HL-60 (cell line): ENCODE results near the gene PPIC.

Experiments used
- DNase-seq, 2 experiments: peaks; one replicate each; pipeline ENCODE4 v3.0.0-alpha.2; 2010 to 2020; ENCODE audit warnings: low read depth in 1 of 2, low spot score in 1 of 2
- H3K27ac ChIP-seq: fragments of 250-450 bp; sonication (Bioruptor Pico); replicated peaks from 2 replicates; pipeline ENCODE4 v1.5.1; 2020; ENCODE audit warnings: mild to moderate bottlenecking, moderate library complexity
- H3K27me3 ChIP-seq: fragments of 250-450 bp; sonication (Bioruptor Pico); 2 replicates; pipeline ENCODE4 v1.5.1; 2021; ENCODE audit warnings: mild to moderate bottlenecking, moderate library complexity; ENCODE audit not compliant: insufficient read depth, poor library complexity, severe bottlenecking
- H3K4me3 ChIP-seq: replicated peaks from 2 replicates; pipeline ENCODE4 v1.5.1; 2011; ENCODE audit warnings: mild to moderate bottlenecking, control low read depth, low read length; ENCODE audit not compliant: insufficient read depth
- CTCF ChIP-seq: IDR thresholded peaks from one replicate; pipeline ENCODE4 v1.5.1; 2011; ENCODE audit warnings: low read length, control low read depth, inconsistent platforms; ENCODE audit not compliant: insufficient read depth
- GABPA ChIP-seq: IDR thresholded peaks from 2 replicates; pipeline ENCODE4 v1.6.1; 2012; ENCODE audit warnings: low read depth
- POLR2AphosphoS5 ChIP-seq: IDR thresholded peaks from 2 replicates; pipeline ENCODE4 v1.6.1; 2012; ENCODE audit warnings: low read depth
- REST ChIP-seq: IDR thresholded peaks from 2 replicates; pipeline ENCODE4 v1.6.1; 2012; ENCODE audit warnings: low read depth; ENCODE audit not compliant: insufficient replicate concordance
- SPI1 ChIP-seq: IDR thresholded peaks from 2 replicates; pipeline ENCODE4 v1.6.1; 2012; ENCODE audit warnings: low read depth, mild to moderate bottlenecking, borderline replicate concordance

The PPIC gene

GRCh38 chr5:122985006-122985700 is 51.4 kb downstream of the PPIC start:
- Histone ChIP-seq H3K4me3 (no peak overlapping the region), H3K27ac (no peak overlapping the region), H3K27me3 (no peaks in the 10 kb centered on the region)
- no peak for DNase-seq
- TF ChIP-seq REST (no peak), GABPA (no peak), CTCF (no peak), POLR2AphosphoS5 (no peak), SPI1 (no peak)

- no peaks in the 10 kb centered on the region for H3K27me3 ChIP-seq
- no peak overlapping the region for H3K27ac ChIP-seq
- no peak for DNase-seq
- no peak overlapping the region for H3K4me3 ChIP-seq
- no peak for TF ChIP-seq SPI1
- TF ChIP-seq REST = no peak
- no peak for TF ChIP-seq CTCF
- TF ChIP-seq GABPA = no peak
- no peak for TF ChIP-seq POLR2AphosphoS5
Measured at GRCh38 chr5:122984425-122984824, 52.1 kb downstream of the PPIC start.

GRCh38 chr5:122982376-122982775 is 54.1 kb downstream of the PPIC start:
- Histone ChIP-seq H3K4me3 (no peak overlapping the region), H3K27ac (no peak overlapping the region), H3K27me3 (no peaks in the 10 kb centered on the region)
- DNase-seq = no peak
- TF ChIP-seq POLR2AphosphoS5 = no peak
- TF ChIP-seq SPI1 = no peak
- no peak for TF ChIP-seq REST
- no peak for TF ChIP-seq GABPA
- TF ChIP-seq CTCF = no peak
